ENCODE measurements around the gene GPX2.

The GPX2 gene

GRCh38 chr14:64960762-64961276, 18.3 kb upstream of the GPX2 start:
- DNase-seq (ENCODE audit: low read depth) = no peak

- DNase-seq (ENCODE audit: low read depth) = no peak
These were observed 16.2 kb upstream of the GPX2 start for GRCh38 chr14:64958743-64959142.

- no peak for DNase-seq (ENCODE audit: low read depth)
These were observed 15.7 kb upstream of the GPX2 start for GRCh38 chr14:64958201-64958600.

- no peak for DNase-seq (ENCODE audit: low read depth)
These were observed 14.3 kb upstream of the GPX2 start for GRCh38 chr14:64956697-64957406.

- no peak for DNase-seq (ENCODE audit: low read depth)
These were observed 12.8 kb upstream of the GPX2 start for GRCh38 chr14:64955297-64955696.

GRCh38 chr14:64954491-64955240, 12.1 kb upstream of the GPX2 start:
- DNase-seq (ENCODE audit: low read depth) = no peak

GRCh38 chr14:64953661-64954060, 11.1 kb upstream of the GPX2 start:
- DNase-seq (ENCODE audit: low read depth) = no peak

- DNase-seq (ENCODE audit: low read depth) = no peak
These were observed 10.7 kb upstream of the GPX2 start for GRCh38 chr14:64953310-64953654.

- no peak for DNase-seq (ENCODE audit: low read depth)
These were observed 10.2 kb upstream of the GPX2 start for GRCh38 chr14:64952598-64953309.

- no peak for DNase-seq (ENCODE audit: low read depth)
These were observed 9.2 kb upstream of the GPX2 start for GRCh38 chr14:64951724-64952123.

- DNase-seq (ENCODE audit: low read depth) = no peak
These were observed 8.7 kb upstream of the GPX2 start for GRCh38 chr14:64951291-64951690.

GRCh38 chr14:64950889-64951288, 8.3 kb upstream of the GPX2 start:
- DNase-seq (ENCODE audit: low read depth) = no peak

- DNase-seq (ENCODE audit: low read depth) = no peak
These were observed 6.2 kb upstream of the GPX2 start for GRCh38 chr14:64948612-64949210.

- no peak for DNase-seq (ENCODE audit: low read depth)
These were observed 5.4 kb upstream of the GPX2 start for GRCh38 chr14:64947710-64948611.

GRCh38 chr14:64946310-64947045, 3.9 kb upstream of the GPX2 start:
- DNase-seq (ENCODE audit: low read depth) = no peak

- DNase-seq (ENCODE audit: low read depth) = no peak
These were observed 3.1 kb upstream of the GPX2 start for GRCh38 chr14:64945431-64946178.

GRCh38 chr14:64944861-64945260, 2.3 kb upstream of the GPX2 start:
- DNase-seq (ENCODE audit: low read depth) = no peak

- no peak for DNase-seq (ENCODE audit: low read depth)
These were observed 1.5 kb upstream of the GPX2 start for GRCh38 chr14:64944041-64944440.

GRCh38 chr14:64943556-64943955, 1.0 kb upstream of the GPX2 start:
- no peak for DNase-seq (ENCODE audit: low read depth)

- DNase-seq (ENCODE audit: low read depth) = no peak
These were observed 2.1 kb downstream of the GPX2 start for GRCh38 chr14:64940336-64940910.
